ENCODE data around the gene POLR2H. TPM values are rescaled to one million over a fixed set of nuclear protein-coding genes. Genes with fewer than 3 reads are reported as not detected.

Gene POLR2H
- total and polyA plus RNA-seq, 2 donors (not counting 1 experiment from before 2014, with no cell fraction given), result 60.4 to 106 TPM

DNA sequence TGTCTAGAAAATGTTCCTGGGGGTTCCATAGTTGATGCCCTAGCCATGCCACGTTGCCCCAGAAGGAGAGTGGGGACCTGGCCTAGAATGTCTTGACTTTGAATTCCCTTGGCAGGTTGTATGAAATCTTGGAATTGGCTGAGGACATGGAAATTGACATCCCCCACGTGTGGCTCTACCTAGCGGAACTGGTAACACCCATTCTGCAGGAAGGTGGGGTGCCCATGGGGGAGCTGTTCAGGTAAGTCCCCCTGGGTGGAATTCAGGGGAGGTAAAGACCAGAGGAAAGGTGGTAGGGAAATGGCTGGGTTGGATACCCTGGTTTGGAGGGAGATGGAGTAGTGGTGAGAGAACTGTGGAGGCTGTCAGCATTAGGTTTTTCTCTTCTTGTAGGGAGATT lies 33.0 kb upstream of the POLR2H start:
- 74% methylated on average over 3 of the region's 3 CpGs for WGBS (ENCODE audit: insufficient coverage)
- H2AFZ ChIP-seq (ENCODE audit: insufficient read depth, low read depth, low read length, poor library complexity, severe bottlenecking), result no peak overlapping the region
- ChIA-PET CTCF (no interaction called here), POLR2A (no interaction called here)
- H3K4me3 Mint-ChIP-seq, result no peak overlapping the region
- no peaks in the 10 kb centered on the region for H3K27me3 ChIP-seq (replicated peaks in 1 of 4; ENCODE audit: control extremely low read depth in 1 of 4, control insufficient read depth in 3 of 4, insufficient read depth in 4 of 4, low read length in 3 of 4)
- TF ChIP-seq CTCF (IDR thresholded peaks at IDR 0.05) (no peak), EZH2 (IDR thresholded peaks at IDR 0.05; ENCODE audit: borderline replicate concordance, insufficient read depth, low read depth, low read length, poor library complexity, severe bottlenecking) (no peak)
- H3K27ac Mint-ChIP-seq, result no peak overlapping the region
- ATAC-seq (ENCODE audit: low read depth) (no peak), DNase-seq (no peak)
- no peaks in the 10 kb centered on the region for H3K27me3 Mint-ChIP-seq
- H3K27ac ChIP-seq (ENCODE audit: low read length in 2 of 2), result no peak overlapping the region
- H3K9me3 ChIP-seq (ENCODE audit: control extremely low read depth in 1 of 3, control insufficient read depth in 2 of 3, insufficient read depth in 1 of 3, low read length in 2 of 3), result no peaks in the 10 kb centered on the region
- H4K20me1 ChIP-seq (ENCODE audit: control insufficient read depth, insufficient read depth, low read length, poor library complexity, severe bottlenecking), result peaks cover 10% of the 10 kb centered on the region
- peaks cover 8 to 90% of the 10 kb centered on the region in 2 experiments for H3K36me3 ChIP-seq (replicated peaks in 1 of 2; ENCODE audit: control extremely low read depth in 1 of 2, control insufficient read depth in 1 of 2, extremely low read depth in 1 of 2, insufficient read depth in 2 of 2, low read length in 1 of 2)
- H3K79me2 ChIP-seq (ENCODE audit: control insufficient read depth, insufficient read depth, low read length), result no peaks in the 10 kb centered on the region
- no peaks in the 10 kb centered on the region for H3K4me1 Mint-ChIP-seq
- H3K9me3 Mint-ChIP-seq (ENCODE audit: insufficient read depth), result no peaks in the 10 kb centered on the region
- H3K4me3 ChIP-seq (ENCODE audit: control extremely low read depth in 1 of 5, extremely low read depth in 1 of 5, insufficient read depth in 1 of 5, low read depth in 2 of 5, low read length in 4 of 5), result no peak overlapping the region
- H3K4me2 ChIP-seq (replicated peaks; ENCODE audit: low read depth, low read length, poor library complexity, severe bottlenecking), result no peak overlapping the region
- H3K4me1 ChIP-seq (ENCODE audit: control insufficient read depth in 2 of 2, insufficient read depth in 2 of 2, low read length in 2 of 2), result no peaks in the 10 kb centered on the region
- no peak overlapping the region for H3K9ac ChIP-seq (ENCODE audit: low read length)
- intact Hi-C loops (cut with micrococcal nuclease), result no loop called here

DNA sequence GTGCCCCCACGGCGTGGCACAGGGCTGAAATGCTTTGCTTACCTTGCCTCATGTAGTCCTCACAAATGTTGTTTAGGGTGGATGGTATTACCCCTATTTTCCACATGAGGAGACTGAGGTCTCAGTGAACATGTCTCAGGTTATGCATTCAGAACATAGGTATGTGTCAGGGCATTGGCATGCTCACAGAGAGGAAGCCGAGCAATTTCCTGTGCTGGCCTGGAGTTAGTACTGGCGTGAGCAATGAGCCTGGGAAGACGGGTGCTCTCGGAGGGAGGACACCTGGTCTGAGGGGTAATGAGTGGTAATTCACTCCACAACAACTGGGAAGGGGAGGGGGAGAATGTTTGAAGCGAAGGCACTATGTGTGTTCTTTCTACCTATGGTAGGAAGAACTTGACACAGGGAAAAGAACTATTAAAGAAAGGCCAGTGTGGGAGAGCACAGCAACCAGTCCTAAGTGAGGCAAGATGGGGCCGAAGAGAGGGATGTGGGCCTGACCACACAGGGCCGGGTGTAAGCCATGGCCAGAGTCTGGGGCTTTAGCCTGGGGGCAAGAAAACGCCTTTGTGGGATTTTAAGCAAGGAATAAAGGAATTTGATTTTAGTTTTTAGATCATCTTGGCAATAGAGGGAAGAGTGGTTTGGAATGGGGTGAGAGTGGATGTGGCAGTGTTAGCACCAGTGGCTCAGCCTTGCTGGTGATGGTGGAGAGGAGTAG lies 29.0 kb upstream of the POLR2H start:
- Histone ChIP-seq H3K36me3 (replicated peaks in 1 of 2; ENCODE audit: control extremely low read depth in 1 of 2, control insufficient read depth in 1 of 2, extremely low read depth in 1 of 2, insufficient read depth in 2 of 2, low read length in 1 of 2) (peaks cover 1 to 66% of the 10 kb centered on the region in 2 experiments), H3K9ac (ENCODE audit: low read length) (no peak overlapping the region), H4K20me1 (ENCODE audit: control insufficient read depth, insufficient read depth, low read length, poor library complexity, severe bottlenecking) (no peaks in the 10 kb centered on the region), H3K4me1 (ENCODE audit: control insufficient read depth in 2 of 2, insufficient read depth in 2 of 2, low read length in 2 of 2) (peaks cover 14 to 17% of the 10 kb centered on the region in 2 donors), H3K79me2 (ENCODE audit: control insufficient read depth, insufficient read depth, low read length) (peaks cover 9% of the 10 kb centered on the region), H3K4me2 (replicated peaks; ENCODE audit: low read depth, low read length, poor library complexity, severe bottlenecking) (no peak overlapping the region), H3K4me3 (ENCODE audit: control extremely low read depth in 1 of 5, extremely low read depth in 1 of 5, insufficient read depth in 1 of 5, low read depth in 2 of 5, low read length in 4 of 5) (no peak overlapping the region), H3K27ac (ENCODE audit: low read length in 2 of 2) (peak overlapping the region in 1 of 2 donors; percentile 93), H3K9me3 (ENCODE audit: control extremely low read depth in 1 of 3, control insufficient read depth in 2 of 3, insufficient read depth in 1 of 3, low read length in 2 of 3) (no peaks in the 10 kb centered on the region), H2AFZ (ENCODE audit: insufficient read depth, low read depth, low read length, poor library complexity, severe bottlenecking) (no peak overlapping the region), H3K27me3 (replicated peaks in 1 of 4; ENCODE audit: control extremely low read depth in 1 of 4, control insufficient read depth in 3 of 4, insufficient read depth in 4 of 4, low read length in 3 of 4) (no peaks in the 10 kb centered on the region)
- CTCF ChIA-PET, result no interaction called here
- Mint-ChIP-seq H3K4me3 (no peak overlapping the region), H3K27ac (no peak overlapping the region), H3K27me3 (no peaks in the 10 kb centered on the region), H3K4me1 (peaks cover 20% of the 10 kb centered on the region), H3K9me3 (ENCODE audit: insufficient read depth) (no peaks in the 10 kb centered on the region)
- WGBS (ENCODE audit: insufficient coverage), result 92% methylated on average over 6 of the region's 10 CpGs
- intact Hi-C loops (cut with micrococcal nuclease), result no loop called here
- ATAC-seq (ENCODE audit: low read depth) (no peak), DNase-seq (no peak)
- POLR2A ChIA-PET, result no interaction called here
- TF ChIP-seq EZH2 (IDR thresholded peaks at IDR 0.05; ENCODE audit: borderline replicate concordance, insufficient read depth, low read depth, low read length, poor library complexity, severe bottlenecking) (no peak), CTCF (IDR thresholded peaks at IDR 0.05) (no peak)
